Dedifferentiated amniotic fluid mesenchymal stem cell (primary cell): ENCODE measurements around the gene ATP2B1.

Source experiments
- DNase-seq: peaks from one replicate; pipeline ENCODE4 v3.0.0-alpha.2; 2016; ENCODE audit errors: extremely low spot score

Gene ATP2B1

GRCh38 chr12:89657066-89657465 lies 51.6 kb downstream of the ATP2B1 start:
- no peak for DNase-seq

GRCh38 chr12:89655841-89656240 lies 52.8 kb downstream of the ATP2B1 start:
- no peak for DNase-seq

GRCh38 chr12:89651192-89651591 lies 57.4 kb downstream of the ATP2B1 start:
- no peak for DNase-seq

- DNase-seq: no peak
Measured at GRCh38 chr12:89650239-89650638, 58.4 kb downstream of the ATP2B1 start.

GRCh38 chr12:89649820-89650219 lies 58.8 kb downstream of the ATP2B1 start:
- DNase-seq: no peak

- no peak for DNase-seq
Measured at GRCh38 chr12:89649139-89649538, 59.5 kb downstream of the ATP2B1 start.

GRCh38 chr12:89648211-89648930 lies 60.3 kb downstream of the ATP2B1 start:
- DNase-seq: no peak

GRCh38 chr12:89645434-89645833 lies 63.2 kb downstream of the ATP2B1 start:
- DNase-seq: no peak

GRCh38 chr12:89642959-89643358 lies 65.7 kb downstream of the ATP2B1 start:
- DNase-seq: no peak

GRCh38 chr12:89636776-89637160 lies 71.9 kb downstream of the ATP2B1 start:
- no peak for DNase-seq

- no peak for DNase-seq
Measured at GRCh38 chr12:89636052-89636775, 72.4 kb downstream of the ATP2B1 start.

GRCh38 chr12:89634508-89634907 lies 74.1 kb downstream of the ATP2B1 start:
- DNase-seq: no peak

- DNase-seq: no peak
Measured at GRCh38 chr12:89632778-89633177, 75.9 kb downstream of the ATP2B1 start.

GRCh38 chr12:89622115-89622514 lies 86.5 kb downstream of the ATP2B1 start:
- DNase-seq: no peak

GRCh38 chr12:89621521-89621920 lies 87.1 kb downstream of the ATP2B1 start:
- DNase-seq: no peak

- no peak for DNase-seq
Measured at GRCh38 chr12:89619764-89620163, 88.9 kb downstream of the ATP2B1 start.

GRCh38 chr12:89618113-89618862 lies 90.3 kb downstream of the ATP2B1 start:
- no peak for DNase-seq

GRCh38 chr12:89610366-89610765 lies 98.3 kb downstream of the ATP2B1 start:
- no peak for DNase-seq

- no peak for DNase-seq
Measured at GRCh38 chr12:89603678-89604077, 105.0 kb downstream of the ATP2B1 start.

- DNase-seq: no peak
Measured at GRCh38 chr12:89597770-89598169, 110.9 kb downstream of the ATP2B1 start.

- DNase-seq: no peak
Measured at GRCh38 chr12:89597210-89597609, 111.4 kb downstream of the ATP2B1 start.

- no peak for DNase-seq
Measured at GRCh38 chr12:89593873-89594272, 114.8 kb downstream of the ATP2B1 start.

- DNase-seq: no peak
Measured at GRCh38 chr12:89593233-89593632, 115.4 kb downstream of the ATP2B1 start.
